Colonic mucosa (tissue), 4 donors: Measurements from ENCODE around the gene GSTK1. TPM values are rescaled to one million over a fixed set of nuclear protein-coding genes. Genes with fewer than 3 reads are reported as not detected.

Experiments used
- DNase-seq: peaks from one replicate; pipeline ENCODE4 v3.0.0-alpha.2; 2020
- H3K27ac ChIP-seq: fragments of 200-600 bp; one replicate; pipeline ENCODE4 v1.8.0; 2021
- H3K27me3 ChIP-seq: fragments of 200-600 bp; one replicate; pipeline ENCODE4 v1.8.0; 2021
- H3K36me3 ChIP-seq: fragments of 200-600 bp; one replicate; pipeline ENCODE4 v1.8.0; 2021
- H3K4me1 ChIP-seq: fragments of 200-600 bp; one replicate; pipeline ENCODE4 v1.8.0; 2021; ENCODE audit warnings: mild to moderate bottlenecking
- H3K4me3 ChIP-seq: fragments of 200-600 bp; one replicate; pipeline ENCODE4 v1.8.0; 2021
- H3K9ac ChIP-seq, 2 donors: one replicate each; pipeline ENCODE4 v1.7.0; 2013; ENCODE audit warnings: control low read depth in 2 of 2, low read depth in 2 of 2, low read length in 2 of 2
- H3K9me3 ChIP-seq: fragments of 200-600 bp; one replicate; pipeline ENCODE4 v1.8.0; 2021
- intact Hi-C: fragments of 100-400 bp; cut with DNase I; formaldehyde crosslinking; loops from one replicate; pipeline ENCODE4 v1.14.1; 2022
- total RNA-seq, 2 donors: library from RNA; stranded (reverse); fragmentation: NEBNext Ultra II Directional in 1 of 2; extraction: Animal tissue kit (Norgen Biotek cat#: 25700) in 1 of 2; gene quantifications; one replicate each; pipeline ENCODE4 v1.2.1, GENCODE V29; 2021
- TF ChIP-seq, protein P1 (sequence below): fragments of 200-600 bp; IDR thresholded peaks from one replicate; pipeline ENCODE4 v1.8.0; 2022; ENCODE audit warnings: antibody characterized with exemption, mild to moderate bottlenecking
- donor health status: healthy.
- donor health status: DM: no; HTN: no; CAD: no.
- donor health status: DM: no; HTN: no; CAD: no.

The GSTK1 gene
- total RNA-seq, 2 donors from 2014 or later = 210 to 272 TPM

GRCh38 chr7:143316492-143316891 is 53.3 kb downstream of the GSTK1 start:
- TF ChIP-seq, protein P1, sequence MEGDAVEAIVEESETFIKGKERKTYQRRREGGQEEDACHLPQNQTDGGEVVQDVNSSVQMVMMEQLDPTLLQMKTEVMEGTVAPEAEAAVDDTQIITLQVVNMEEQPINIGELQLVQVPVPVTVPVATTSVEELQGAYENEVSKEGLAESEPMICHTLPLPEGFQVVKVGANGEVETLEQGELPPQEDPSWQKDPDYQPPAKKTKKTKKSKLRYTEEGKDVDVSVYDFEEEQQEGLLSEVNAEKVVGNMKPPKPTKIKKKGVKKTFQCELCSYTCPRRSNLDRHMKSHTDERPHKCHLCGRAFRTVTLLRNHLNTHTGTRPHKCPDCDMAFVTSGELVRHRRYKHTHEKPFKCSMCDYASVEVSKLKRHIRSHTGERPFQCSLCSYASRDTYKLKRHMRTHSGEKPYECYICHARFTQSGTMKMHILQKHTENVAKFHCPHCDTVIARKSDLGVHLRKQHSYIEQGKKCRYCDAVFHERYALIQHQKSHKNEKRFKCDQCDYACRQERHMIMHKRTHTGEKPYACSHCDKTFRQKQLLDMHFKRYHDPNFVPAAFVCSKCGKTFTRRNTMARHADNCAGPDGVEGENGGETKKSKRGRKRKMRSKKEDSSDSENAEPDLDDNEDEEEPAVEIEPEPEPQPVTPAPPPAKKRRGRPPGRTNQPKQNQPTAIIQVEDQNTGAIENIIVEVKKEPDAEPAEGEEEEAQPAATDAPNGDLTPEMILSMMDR = no peak
- intact Hi-C loops = no loop called here
- Histone ChIP-seq H3K36me3 (no peaks in the 10 kb centered on the region), H3K4me1 (no peaks in the 10 kb centered on the region), H3K27me3 (no peaks in the 10 kb centered on the region), H3K9me3 (no peaks in the 10 kb centered on the region), H3K27ac (no peak overlapping the region), H3K4me3 (no peak overlapping the region), H3K9ac (no peak overlapping the region)
- no peak for DNase-seq

DNA sequence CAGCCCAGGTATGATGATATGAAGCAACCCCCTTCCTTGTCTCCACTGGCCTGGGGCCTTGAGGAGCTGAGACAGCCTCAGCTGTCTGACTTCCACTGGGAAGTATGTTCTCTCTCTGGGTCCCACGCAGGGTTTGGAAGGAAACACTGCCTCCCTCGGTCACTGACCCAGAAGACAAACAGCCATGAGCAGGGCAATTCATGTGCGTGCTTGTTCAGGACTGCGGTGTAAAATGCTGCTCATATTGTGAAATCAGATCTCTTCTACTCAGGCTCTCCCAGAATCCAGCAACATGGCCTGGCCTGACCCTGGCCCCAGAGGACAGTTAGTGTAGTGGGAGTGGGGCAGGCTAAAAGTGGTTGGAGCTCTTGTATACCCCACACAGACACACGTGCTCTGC is 55.4 kb downstream of the GSTK1 start:
- no peaks in the 10 kb centered on the region for H3K27me3 ChIP-seq
- H3K9ac ChIP-seq = no peak overlapping the region
- DNase-seq = no peak
- TF ChIP-seq, protein P1 = no peak
- no peak overlapping the region for H3K27ac ChIP-seq
- no peaks in the 10 kb centered on the region for H3K36me3 ChIP-seq
- no peak overlapping the region for H3K4me3 ChIP-seq
- intact Hi-C loops = no loop called here
- H3K4me1 ChIP-seq = no peaks in the 10 kb centered on the region
- H3K9me3 ChIP-seq = no peaks in the 10 kb centered on the region

Other genes starting within 250 kb of the GSTK1 start
- gene OR9A2, start 236.3 kb upstream of the GSTK1 start, total RNA-seq = not detected
- gene OR6V1, start 211.1 kb upstream of the GSTK1 start, total RNA-seq = not detected
- not detected for gene PIP, start 131.4 kb upstream of the GSTK1 start, total RNA-seq
- not detected for gene TAS2R39, start 80.0 kb upstream of the GSTK1 start, total RNA-seq
- gene TAS2R40, start 41.4 kb upstream of the GSTK1 start, total RNA-seq = not detected
- 10 to 100 TPM; 18.4 to 27.2 TPM for gene TMEM139, start 21.5 kb downstream of the GSTK1 start, total RNA-seq
- gene CASP2, start 24.9 kb downstream of the GSTK1 start, total RNA-seq = 10 to 100 TPM; 33.9 to 47.0 TPM
- not detected for gene CLCN1, start 52.7 kb downstream of the GSTK1 start, total RNA-seq
- 1 to 10 TPM in 1 of 2 donors, under 1 TPM in 1; 0.40 to 1.8 TPM for gene FAM131B, start 99.3 kb downstream of the GSTK1 start, total RNA-seq
- gene ZYX, start 117.9 kb downstream of the GSTK1 start, total RNA-seq = 100 to 1,000 TPM in 1 of 2 donors, 10 to 100 TPM in 1; 54.9 to 110 TPM
- gene EPHA1, start 145.4 kb downstream of the GSTK1 start, total RNA-seq = 10 to 100 TPM; 16.0 to 18.4 TPM
- not detected for gene TAS2R60, start 180.0 kb downstream of the GSTK1 start, total RNA-seq
- gene TAS2R41, start 214.4 kb downstream of the GSTK1 start, total RNA-seq = not detected